K562 (cell line): ENCODE results near the gene FBN1. TPM values are rescaled to one million over a fixed set of nuclear protein-coding genes. Genes with fewer than 3 reads are reported as not detected.

Experiments used
- AFF1 ChIP-seq, 2 experiments: fragments of 450-650 bp; IDR thresholded peaks; 2 replicates each; pipeline ENCODE4 v1.6.1; 2018; ENCODE audit warnings: mild to moderate bottlenecking in 2 of 2, low read depth in 1 of 2; ENCODE audit not compliant: partially characterized antibody in 2 of 2
- ARID3B ChIP-seq: fragments of 250-450 bp; sonication (Bioruptor Pico); IDR thresholded peaks from 2 replicates; pipeline ENCODE4 v1.4.0; 2020; ENCODE audit warnings: borderline replicate concordance
- BACH1 ChIP-seq: fragments of 200-800 bp; sonication (Bioruptor generic); IDR thresholded peaks from 2 replicates; pipeline ENCODE4 v1.6.1; 2016; ENCODE audit warnings: missing genetic modification characterization, missing compliant biosample characterization
- FOXA1 ChIP-seq: fragments of 450-650 bp; IDR thresholded peaks from 2 replicates; pipeline ENCODE4 v1.6.1; 2016; ENCODE audit warnings: mild to moderate bottlenecking, borderline replicate concordance
- FOXK1 ChIP-seq: sonication (generic); formaldehyde crosslinking; IDR thresholded peaks from 2 replicates; pipeline ENCODE4 v1.8.0; 2022; ENCODE audit warnings: missing genetic modification reagents, mild to moderate bottlenecking, borderline replicate concordance
- KLF16 ChIP-seq: IDR thresholded peaks from 2 replicates; pipeline ENCODE4 v1.6.1; 2016; ENCODE audit warnings: antibody characterized with exemption
- MTF1 ChIP-seq: fragments of 250-450 bp; sonication (Bioruptor Pico); IDR thresholded peaks from 2 replicates; pipeline ENCODE4 v1.9.0; 2021; ENCODE audit warnings: moderate library complexity, mild to moderate bottlenecking, inconsistent platforms, borderline replicate concordance
- NBN ChIP-seq: fragments of 450-650 bp; IDR thresholded peaks from 2 replicates; pipeline ENCODE4 v1.6.1; 2016; ENCODE audit warnings: low read depth, mild to moderate bottlenecking
- NCOA2 ChIP-seq, 2 experiments: fragments of 450-650 bp; IDR thresholded peaks; 2 replicates each; pipeline ENCODE4 v1.6.1; 2018; ENCODE audit warnings: mild to moderate bottlenecking in 2 of 2, moderate library complexity in 1 of 2; ENCODE audit not compliant: partially characterized antibody in 2 of 2
- NCOR1 ChIP-seq: fragments of 450-650 bp; IDR thresholded peaks from 2 replicates; pipeline ENCODE4 v1.6.1; 2016; ENCODE audit warnings: mild to moderate bottlenecking, moderate library complexity
- NFIX ChIP-seq: fragments of 250-450 bp; sonication (Bioruptor Pico); IDR thresholded peaks from 2 replicates; pipeline ENCODE4 v1.4.0; 2020; ENCODE audit warnings: low read depth, mild to moderate bottlenecking, moderate library complexity
- NR3C1 ChIP-seq: sonication (generic); formaldehyde crosslinking; IDR thresholded peaks from 2 replicates; pipeline ENCODE4 v1.8.1; 2022; ENCODE audit warnings: missing genetic modification reagents
- RCOR1 ChIP-seq, 2 experiments: IDR thresholded peaks; 2 replicates each; pipeline ENCODE4 v1.6.1; 2012; ENCODE audit warnings: low read depth in 2 of 2, low read length in 2 of 2, borderline replicate concordance in 1 of 2, improper control_type of control experiment in 1 of 2
- SAP30 ChIP-seq: fragments of 200-600 bp; sonication (generic); IDR thresholded peaks from 2 replicates; pipeline ENCODE4 v1.6.1; 2012; ENCODE audit warnings: borderline replicate concordance, low read depth, mild to moderate bottlenecking, moderate library complexity, low read length, control low read depth, inconsistent platforms; ENCODE audit not compliant: insufficient read depth, poor library complexity, severe bottlenecking
- TCF3 ChIP-seq: sonication (generic); formaldehyde crosslinking; IDR thresholded peaks from 2 replicates; pipeline ENCODE4 v1.4.0; 2020; ENCODE audit warnings: mild to moderate bottlenecking, missing genetic modification reagents
- ZFX ChIP-seq: sonication (generic); formaldehyde crosslinking; IDR thresholded peaks from 2 replicates; pipeline ENCODE4 v1.8.0; 2022; ENCODE audit warnings: mild to moderate bottlenecking, missing genetic modification reagents, moderate library complexity
- ZNF3 ChIP-seq: fragments of 250-450 bp; sonication (Bioruptor Pico); IDR thresholded peaks from 2 replicates; pipeline ENCODE4 v1.5.0; 2021; ENCODE audit warnings: mild to moderate bottlenecking, moderate library complexity
- ZNF785 ChIP-seq: fragments of 250-450 bp; sonication (Bioruptor Pico); IDR thresholded peaks from 2 replicates; pipeline ENCODE4 v1.4.0; 2020; ENCODE audit warnings: mild to moderate bottlenecking
- polyA plus RNA-seq, 8 experiments: library from polyadenylated mRNA; depleted of rRNA in 4 of 8; stranded (reverse) in 5 of 8; unstranded in 3 of 8; fragments of >200 nt; fragmentation: Nextera tagmentation in 2 of 8; fragmentation: Illumina TruSeq in 1 of 8; extraction: Ambion mirVana in 2 of 8; extraction: Trizol in 1 of 8; gene quantifications; 2 replicates each; pipeline versions ENCODE4 v1.2.1 to v1.2.3, GENCODE V29; 2011 to 2014; ENCODE audit warnings: inconsistent platforms in 1 of 8, missing spikeins in 1 of 8
- total RNA-seq, 7 experiments: library from RNA; depleted of rRNA in 6 of 7; stranded (reverse); fragments of >200 nt in 6 of 7; fragmentation: Illumina TruSeq in 2 of 7; extraction: Trizol in 2 of 7; gene quantifications; 2 replicates each; pipeline versions ENCODE4 v1.2.1 to v1.2.3, GENCODE V29; 2011 to 2021; ENCODE audit warnings: low replicate concordance in 1 of 7
- TF ChIP-seq, protein P1 (sequence below), 2 experiments: IDR thresholded peaks; 2 replicates each; pipeline ENCODE4 v1.6.1; 2011; ENCODE audit warnings: borderline replicate concordance in 1 of 2, control low read depth in 1 of 2, low read depth in 1 of 2, low read length in 1 of 2, mild to moderate bottlenecking in 1 of 2, mixed read lengths in 1 of 2, moderate library complexity in 1 of 2; ENCODE audit not compliant: insufficient read depth in 1 of 2, insufficient read length in 1 of 2, poor library complexity in 1 of 2, severe bottlenecking in 1 of 2; ENCODE audit errors: extremely low read depth in 1 of 2
- TF ChIP-seq, protein P2 (sequence below), 2 experiments: fragments of 200-800 bp in 1 of 2; sonication (Bioruptor generic) in 1 of 2; sonication (generic) in 1 of 2; formaldehyde crosslinking in 1 of 2; IDR thresholded peaks in 1 of 2; conservative IDR thresholded peaks in 1 of 2; 2 replicates each; pipeline versions ENCODE4 v1.5.0 to v1.6.1; 2016 to 2020; ENCODE audit warnings: missing compliant biosample characterization in 1 of 2, missing genetic modification characterization in 1 of 2, missing genetic modification reagents in 1 of 2

The FBN1 gene
- total and polyA plus RNA-seq, 9 of the 15 experiments (the other 6 are each of a cell fraction or from before 2014, with no cell fraction given): 0.15 to 1.2 (median 0.60) TPM

- TF ChIP-seq, protein P1, sequence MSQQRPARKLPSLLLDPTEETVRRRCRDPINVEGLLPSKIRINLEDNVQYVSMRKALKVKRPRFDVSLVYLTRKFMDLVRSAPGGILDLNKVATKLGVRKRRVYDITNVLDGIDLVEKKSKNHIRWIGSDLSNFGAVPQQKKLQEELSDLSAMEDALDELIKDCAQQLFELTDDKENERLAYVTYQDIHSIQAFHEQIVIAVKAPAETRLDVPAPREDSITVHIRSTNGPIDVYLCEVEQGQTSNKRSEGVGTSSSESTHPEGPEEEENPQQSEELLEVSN (IDR thresholded peaks at IDR 0.05; ENCODE audit: borderline replicate concordance in 1 of 2, extremely low read depth in 1 of 2, insufficient read depth in 1 of 2, insufficient read length in 1 of 2, low read depth in 1 of 2, low read length in 1 of 2, poor library complexity in 1 of 2, severe bottlenecking in 1 of 2): no peak
- TF ChIP-seq ZFX (CRISPR knock-in tag): no peak
- no peak for TF ChIP-seq FOXA1
- no peak for TF ChIP-seq NR3C1 (CRISPR knock-in tag)
- TF ChIP-seq TCF3 (CRISPR knock-in tag): peak; percentile 71
- peak; percentile 77 for TF ChIP-seq NCOR1
- TF ChIP-seq ZNF785 (CRISPR knock-in tag): no peak
- no peak for TF ChIP-seq FOXK1 (CRISPR knock-in tag)
- peak in 1 of 2 experiments; percentile 50; a peak in 1 of 4 replicates for TF ChIP-seq RCOR1 (IDR thresholded peaks at IDR 0.05; ENCODE audit: borderline replicate concordance in 1 of 2, low read depth in 2 of 2, low read length in 2 of 2)
- no peak for TF ChIP-seq SAP30
- no peak for TF ChIP-seq MTF1 (CRISPR knock-in tag)
- no peak for TF ChIP-seq ZNF3
- TF ChIP-seq NCOA2 (IDR thresholded peaks at IDR 0.05; ENCODE audit: partially characterized antibody in 2 of 2): no peak
- TF ChIP-seq NFIX: peak; percentile 47
- TF ChIP-seq KLF16: peak; percentile 51; the same call in 1 of the 2 replicates
- TF ChIP-seq, protein P2, sequence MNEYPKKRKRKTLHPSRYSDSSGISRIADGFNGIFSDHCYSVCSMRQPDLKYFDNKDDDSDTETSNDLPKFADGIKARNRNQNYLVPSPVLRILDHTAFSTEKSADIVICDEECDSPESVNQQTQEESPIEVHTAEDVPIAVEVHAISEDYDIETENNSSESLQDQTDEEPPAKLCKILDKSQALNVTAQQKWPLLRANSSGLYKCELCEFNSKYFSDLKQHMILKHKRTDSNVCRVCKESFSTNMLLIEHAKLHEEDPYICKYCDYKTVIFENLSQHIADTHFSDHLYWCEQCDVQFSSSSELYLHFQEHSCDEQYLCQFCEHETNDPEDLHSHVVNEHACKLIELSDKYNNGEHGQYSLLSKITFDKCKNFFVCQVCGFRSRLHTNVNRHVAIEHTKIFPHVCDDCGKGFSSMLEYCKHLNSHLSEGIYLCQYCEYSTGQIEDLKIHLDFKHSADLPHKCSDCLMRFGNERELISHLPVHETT (CRISPR knock-in tag; conservative IDR thresholded peaks at IDR 0.05 in 1 of 2, IDR thresholded peaks at IDR 0.05 in 1 of 2): peak in 1 of 2 experiments; percentile 75; a peak in 2 of 4 replicates
- no peak for TF ChIP-seq AFF1 (IDR thresholded peaks at IDR 0.05; ENCODE audit: low read depth in 1 of 2, partially characterized antibody in 2 of 2)
- TF ChIP-seq ARID3B (CRISPR knock-in tag): no peak
- TF ChIP-seq NBN: no peak
- TF ChIP-seq BACH1 (tag): no peak
These were observed 54.8 kb downstream of the FBN1 start (continued) for GRCh38 chr15:48590723-48591122.
